K562 (cell line): ENCODE data around the gene WSCD1. TPM values are rescaled to one million over a fixed set of nuclear protein-coding genes. Genes with fewer than 3 reads are reported as not detected.

Experiments used
- ATAC-seq: fragments of 200-7000 bp; cut with Tn5 transposase; 3 replicates; pipeline ENCODE4 v1.9.1; 2020; ENCODE audit warnings: moderate library complexity
- BruUV-seq: library from RNA; stranded (reverse); fragments of 400-500 nt; replicated peaks from 2 replicates; lab custom pipeline; 2021; lab: Mats Ljungman, UMichigan
- CTCF ChIA-PET: fragments of 300-600 bp; formaldehyde crosslinking; extraction: SDS; loops from one replicate; lab custom pipeline; 2021; ENCODE audit warnings: low intra/inter-chr PET ratio; lab: Yijun Ruan, JAX
- POLR2A ChIA-PET: fragments of 300-600, 350-650 bp; sonication (Branson Sonifier 250); formaldehyde crosslinking; extraction: SDS; loops from one replicate; lab custom pipeline; 2021; ENCODE audit warnings: antibody characterized with exemption, inconsistent platforms; lab: Yijun Ruan, JAX
- DNase-seq, 4 experiments: peaks; one replicate each; pipeline versions ENCODE4 v3.0.0 to v3.0.0-alpha.2; 2011 to 2018; ENCODE audit warnings: low spot score in 3 of 4, mixed read lengths in 3 of 4; ENCODE audit errors: extremely low read depth in 1 of 4
- FAIRE-seq: peaks from 2 replicates; lab custom pipeline; 2011; peaks lifted over from hg19 to GRCh38; lab: Jason Lieb, UNC
- H2AFZ ChIP-seq: 2 replicates; pipeline ENCODE4 v1.6.0; 2011; ENCODE audit warnings: low read depth, low read length, control low read depth, inconsistent platforms
- H3K27ac ChIP-seq: fragments of 200-600 bp; 3 replicates; pipeline ENCODE4 v1.8.0; 2011; ENCODE audit warnings: low read depth, mild to moderate bottlenecking, control low read depth, inconsistent platforms, low read length, moderate library complexity, mixed read lengths; ENCODE audit errors: extremely low read depth
- H3K27me3 ChIP-seq, 2 experiments: fragments of 300-600 bp in 1 of 2; 2 replicates in 1 of 2; 3 replicates in 1 of 2; pipeline versions ENCODE4 v1.6.0 to v1.8.0; 2011; ENCODE audit warnings: inconsistent platforms in 2 of 2, low read length in 2 of 2, mild to moderate bottlenecking in 1 of 2, mixed read lengths in 1 of 2, moderate library complexity in 1 of 2; ENCODE audit not compliant: control insufficient read depth in 2 of 2, insufficient read depth in 2 of 2
- H3K36me3 ChIP-seq: fragments of 300-600 bp; 3 replicates; pipeline ENCODE4 v1.8.0; 2011; ENCODE audit warnings: mild to moderate bottlenecking, low read length, inconsistent platforms; ENCODE audit not compliant: control insufficient read depth, insufficient read depth
- H3K4me1 ChIP-seq, 2 experiments: fragments of 200-600 bp in 1 of 2; replicated peaks in 1 of 2; 2 replicates in 1 of 2; 3 replicates in 1 of 2; pipeline versions ENCODE4 v1.5.1 to v1.8.0; 2011; ENCODE audit warnings: inconsistent platforms in 2 of 2, low read length in 2 of 2, mild to moderate bottlenecking in 1 of 2, mixed read lengths in 1 of 2, moderate library complexity in 1 of 2; ENCODE audit not compliant: control insufficient read depth in 2 of 2, insufficient read depth in 2 of 2
- H3K4me2 ChIP-seq: 2 replicates; pipeline ENCODE4 v1.6.1; 2011; ENCODE audit warnings: low read length, control low read depth, inconsistent platforms, mixed read lengths; ENCODE audit not compliant: insufficient read depth
- H3K4me3 ChIP-seq: fragments of 200-600 bp; sonication (generic), shearing (Covaris generic); 2 replicates; pipeline ENCODE4 v1.5.1; 2016; ENCODE audit warnings: control low read depth, inconsistent platforms
- H3K79me2 ChIP-seq: fragments of 200-600 bp; 3 replicates; pipeline ENCODE4 v1.8.0; 2011; ENCODE audit warnings: low read length, inconsistent platforms; ENCODE audit not compliant: control insufficient read depth, insufficient read depth
- H3K9ac ChIP-seq, 2 experiments: 2 replicates each; pipeline versions ENCODE4 v1.6.0 to v1.6.1; 2011; ENCODE audit warnings: low read depth in 2 of 2, low read length in 2 of 2, control low read depth in 1 of 2, inconsistent platforms in 1 of 2, mild to moderate bottlenecking in 1 of 2, mixed read lengths in 1 of 2; ENCODE audit not compliant: insufficient read depth in 1 of 2
- H3K9me1 ChIP-seq: one replicate; pipeline ENCODE4 v1.6.0; 2011; ENCODE audit warnings: inconsistent platforms, mild to moderate bottlenecking, low read length, moderate library complexity; ENCODE audit not compliant: control insufficient read depth, insufficient read depth
- H3K9me3 ChIP-seq: replicated peaks from 2 replicates; pipeline ENCODE4 v1.5.1; 2011; ENCODE audit warnings: low read depth, low read length, inconsistent platforms; ENCODE audit not compliant: control insufficient read depth, insufficient read depth
- H4K20me1 ChIP-seq: replicated peaks from 2 replicates; pipeline ENCODE4 v1.6.1; 2011; ENCODE audit warnings: low read length, inconsistent platforms, mixed read lengths; ENCODE audit not compliant: control insufficient read depth, insufficient read depth
- ATF1 ChIP-seq, 2 experiments: fragments of 450-650 bp in 1 of 2; IDR thresholded peaks; 2 replicates each; pipeline ENCODE4 v1.6.1; 2016; ENCODE audit warnings: missing compliant biosample characterization in 1 of 2, missing genetic modification characterization in 1 of 2
- ATF3 ChIP-seq, 2 experiments: fragments of 450-650 bp in 1 of 2; sonication (generic) in 1 of 2; formaldehyde crosslinking in 1 of 2; IDR thresholded peaks in 1 of 2; conservative IDR thresholded peaks in 1 of 2; 2 replicates each; pipeline versions ENCODE4 v1.6.1 to v1.8.1; 2016 to 2023; ENCODE audit warnings: mild to moderate bottlenecking in 2 of 2, moderate library complexity in 2 of 2, inconsistent platforms in 1 of 2, missing genetic modification reagents in 1 of 2
- BDP1 ChIP-seq: IDR thresholded peaks from 3 replicates; pipeline ENCODE4 v1.6.1; 2011; ENCODE audit not compliant: insufficient read length, insufficient read depth
- BRCA1 ChIP-seq, 2 experiments: fragments of 450-650 bp in 1 of 2; sonication (generic) in 1 of 2; formaldehyde crosslinking in 1 of 2; IDR thresholded peaks; 2 replicates each; pipeline versions ENCODE4 v1.5.0 to v1.6.1; 2017 to 2020; ENCODE audit warnings: mild to moderate bottlenecking in 1 of 2, missing genetic modification reagents in 1 of 2
- CGGBP1 ChIP-seq: fragments of 250-450 bp; sonication (Bioruptor Pico); IDR thresholded peaks from 2 replicates; pipeline ENCODE4 v1.9.0; 2021; ENCODE audit warnings: mild to moderate bottlenecking
- FIP1L1 ChIP-seq: fragments of 200-400 bp; formaldehyde crosslinking; IDR thresholded peaks from 2 replicates; pipeline ENCODE4 v1.6.1; 2018; ENCODE audit warnings: mild to moderate bottlenecking, low read depth, low read length; ENCODE audit not compliant: poor library complexity, severe bottlenecking
- GABPA ChIP-seq: fragments of 200-800 bp; sonication (Bioruptor generic); conservative IDR thresholded peaks from 2 replicates; pipeline ENCODE4 v1.6.1; 2016; ENCODE audit warnings: low read depth, missing genetic modification characterization, missing compliant biosample characterization
- HDAC3 ChIP-seq: fragments of 450-650 bp; IDR thresholded peaks from 2 replicates; pipeline ENCODE4 v1.6.1; 2018; ENCODE audit warnings: borderline replicate concordance, mild to moderate bottlenecking, moderate library complexity; ENCODE audit not compliant: partially characterized antibody
- JUNB ChIP-seq: fragments of 450-650 bp; formaldehyde crosslinking; conservative IDR thresholded peaks from 2 replicates; pipeline ENCODE4 v1.4.0; 2020; ENCODE audit warnings: mild to moderate bottlenecking
- KDM5B ChIP-seq: fragments of 200-600 bp; sonication (generic); IDR thresholded peaks from 2 replicates; pipeline ENCODE4 v1.6.1; 2012; ENCODE audit warnings: low read depth, mild to moderate bottlenecking, moderate library complexity, low read length, control low read depth, inconsistent platforms; ENCODE audit not compliant: insufficient replicate concordance
- NCOA6 ChIP-seq: fragments of 450-650 bp; IDR thresholded peaks from 2 replicates; pipeline ENCODE4 v1.6.1; 2017; ENCODE audit warnings: mild to moderate bottlenecking
- NR0B1 ChIP-seq: fragments of 450-650 bp; IDR thresholded peaks from one replicate; pipeline ENCODE4 v1.6.1; 2018; ENCODE audit warnings: mild to moderate bottlenecking, moderate library complexity; ENCODE audit not compliant: partially characterized antibody
- NUFIP1 ChIP-seq: fragments of 450-650 bp; IDR thresholded peaks from 2 replicates; pipeline ENCODE4 v1.6.1; 2018; ENCODE audit not compliant: partially characterized antibody
- PHF21A ChIP-seq: fragments of 450-650 bp; IDR thresholded peaks from 2 replicates; pipeline ENCODE4 v1.6.1; 2017; ENCODE audit warnings: low read depth, borderline replicate concordance
- RFX1 ChIP-seq: fragments of 450-650 bp; IDR thresholded peaks from 2 replicates; pipeline ENCODE4 v1.6.1; 2016; ENCODE audit warnings: mild to moderate bottlenecking, moderate library complexity
- XRCC4 ChIP-seq: IDR thresholded peaks from one replicate; pipeline ENCODE4 v1.6.1; 2011; ENCODE audit not compliant: insufficient read depth, insufficient read length; ENCODE audit errors: extremely low read depth
- ZBTB34 ChIP-seq: fragments of 250-450 bp; sonication (Bioruptor Pico); IDR thresholded peaks from 2 replicates; pipeline ENCODE4 v1.8.0; 2021; ENCODE audit warnings: mild to moderate bottlenecking, moderate library complexity
- ZKSCAN1 ChIP-seq: fragments of 150-350 bp; IDR thresholded peaks from 2 replicates; pipeline ENCODE4 v1.6.1; 2016; ENCODE audit warnings: low read depth, low read length
- ZNF561 ChIP-seq: fragments of 450-650 bp; formaldehyde crosslinking; conservative IDR thresholded peaks from 2 replicates; pipeline ENCODE4 v1.4.0; 2020; ENCODE audit warnings: mild to moderate bottlenecking, moderate library complexity
- ZNF668 ChIP-seq: fragments of 250-450 bp; sonication (Bioruptor Pico); IDR thresholded peaks from 2 replicates; pipeline ENCODE4 v1.8.0; 2022; ENCODE audit warnings: mild to moderate bottlenecking, inconsistent platforms
- WGBS: fragments of 100-300 bp; shearing (Covaris generic); methylation state at CpG from one replicate; pipeline ENCODE4 v1.1.6; 2016; ENCODE audit warnings: low coverage, mixed read lengths; ENCODE audit not compliant: insufficient coverage; ENCODE audit errors: missing lambda C conversion rate; 5-methylcytosine and 5-hydroxymethylcytosine counted together
- in situ Hi-C: fragments of 300-500 bp; cut with MboI; formaldehyde crosslinking; loops from 4 replicates; pipeline ENCODE4 v1.15.0; 2018; ENCODE audit warnings: inconsistent platforms, mixed read lengths
- intact Hi-C: fragments of 100-400 bp; cut with micrococcal nuclease; formaldehyde crosslinking; loops from 2 replicates; pipeline ENCODE4 v1.14.2; 2022
- polyA plus RNA-seq, 8 experiments: library from polyadenylated mRNA; depleted of rRNA in 4 of 8; stranded (reverse) in 5 of 8; unstranded in 3 of 8; fragments of >200 nt; fragmentation: Nextera tagmentation in 2 of 8; fragmentation: Illumina TruSeq in 1 of 8; extraction: Ambion mirVana in 2 of 8; extraction: Trizol in 1 of 8; gene quantifications; 2 replicates each; pipeline versions ENCODE4 v1.2.1 to v1.2.3, GENCODE V29; 2011 to 2014; ENCODE audit warnings: inconsistent platforms in 1 of 8, missing spikeins in 1 of 8
- total RNA-seq, 7 experiments: library from RNA; depleted of rRNA in 6 of 7; stranded (reverse); fragments of >200 nt in 6 of 7; fragmentation: Illumina TruSeq in 2 of 7; extraction: Trizol in 2 of 7; gene quantifications; 2 replicates each; pipeline versions ENCODE4 v1.2.1 to v1.2.3, GENCODE V29; 2011 to 2021; ENCODE audit warnings: low replicate concordance in 1 of 7

WSCD1 gene
- total and polyA plus RNA-seq, 9 of the 15 experiments (the other 6 are each of a cell fraction or from before 2014, with no cell fraction given): not detected

- CTCF ChIA-PET: no interaction called here
- POLR2A ChIA-PET: interaction anchor here (0.7 kb wide), 1 partner anchor 166 kb away, joined by 3 read pairs; no protein-coding TSS in a partner anchor
- Histone ChIP-seq H3K9me3 (no peaks in the 10 kb centered on the region), H3K36me3 (no peaks in the 10 kb centered on the region), H3K4me2 (no peak overlapping the region), H2AFZ (no peak overlapping the region), H3K27me3 (no peaks in the 10 kb centered on the region; a peak in 1 of 5 replicates), H3K27ac (no peak overlapping the region), H3K79me2 (no peaks in the 10 kb centered on the region), H3K4me3 (no peak overlapping the region), H4K20me1 (no peaks in the 10 kb centered on the region), H3K9ac (no peak overlapping the region), H3K9me1 (no peaks in the 10 kb centered on the region), H3K4me1 (no peaks in the 10 kb centered on the region)
- WGBS: 6% methylated on average over 2 of the region's 2 CpGs
- in situ Hi-C loops: no loop called here
- ATAC-seq (no peak), FAIRE-seq (no peak), DNase-seq (no peak)
- intact Hi-C loops: no loop called here
- no peak for TF ChIP-seq HDAC3
- no peak for TF ChIP-seq ATF1 (CRISPR knock-in tag; IDR thresholded peaks at IDR 0.05)
- no peak for TF ChIP-seq ATF1 (tag; IDR thresholded peaks at IDR 0.05)
- TF ChIP-seq BDP1: no peak
- no peak for TF ChIP-seq ATF3 (IDR thresholded peaks at IDR 0.05)
- no peak for TF ChIP-seq ATF3 (CRISPR knock-in tag; conservative IDR thresholded peaks at IDR 0.05)
- TF ChIP-seq ZBTB34 (CRISPR knock-in tag): no peak
- no peak for TF ChIP-seq JUNB (CRISPR knock-in tag)
- no peak for TF ChIP-seq XRCC4
- no peak for TF ChIP-seq NR0B1
- no peak for TF ChIP-seq FIP1L1
- no peak for TF ChIP-seq GABPA (tag)
- no peak for TF ChIP-seq RFX1
- no peak for TF ChIP-seq NUFIP1
- TF ChIP-seq CGGBP1 (CRISPR knock-in tag): no peak
- TF ChIP-seq PHF21A: no peak
- TF ChIP-seq ZNF668: no peak
- no peak for TF ChIP-seq KDM5B
- TF ChIP-seq ZNF561: no peak
- no peak for TF ChIP-seq NCOA6
- TF ChIP-seq ZKSCAN1: no peak
- TF ChIP-seq BRCA1 (IDR thresholded peaks at IDR 0.05): no peak
- no peak for TF ChIP-seq BRCA1 (CRISPR knock-in tag; IDR thresholded peaks at IDR 0.05)
- no TSS peak for BruUV-seq
Measured at GRCh38 chr17:6140188-6140587, 70.0 kb downstream of the WSCD1 start.
